OCI-LY1 (cell line): Measurements from ENCODE around the gene ATXN7L1.

Experiments used
- H2AFZ ChIP-seq: fragments of 200-600 bp; sonication (generic), shearing (Covaris generic); 2 replicates; pipeline ENCODE4 v1.6.0; 2014; ENCODE audit warnings: antibody characterized with exemption, mild to moderate bottlenecking, low read length
- H3F3A ChIP-seq: fragments of 200-600 bp; sonication (generic), shearing (Covaris generic); 2 replicates; pipeline ENCODE4 v1.6.0; 2014; ENCODE audit warnings: mild to moderate bottlenecking, antibody characterized with exemption, low read length, moderate library complexity; ENCODE audit not compliant: insufficient read depth
- H3K27ac ChIP-seq: fragments of 200-600 bp; sonication (generic); 2 replicates; pipeline ENCODE4 v1.5.1; 2014; ENCODE audit warnings: low read length, mixed run types, mild to moderate bottlenecking, low read depth; ENCODE audit not compliant: poor library complexity, severe bottlenecking
- H3K27me3 ChIP-seq: fragments of 200-600 bp; sonication (generic); 2 replicates; pipeline ENCODE4 v1.6.0; 2014; ENCODE audit warnings: antibody characterized with exemption, mild to moderate bottlenecking, low read length, moderate library complexity; ENCODE audit not compliant: insufficient read depth
- H3K36me3 ChIP-seq: fragments of 200-600 bp; sonication (generic); 2 replicates; pipeline ENCODE4 v1.6.1; 2014; ENCODE audit warnings: mild to moderate bottlenecking, antibody characterized with exemption, low read length, moderate library complexity, mixed read lengths; ENCODE audit not compliant: insufficient read depth
- H3K4me1 ChIP-seq: fragments of 200-600 bp; sonication (generic); 2 replicates; pipeline ENCODE4 v1.5.1; 2014; ENCODE audit warnings: mild to moderate bottlenecking, low read length, moderate library complexity; ENCODE audit not compliant: insufficient read depth, severe bottlenecking
- H3K4me2 ChIP-seq: fragments of 200-600 bp; sonication (generic), shearing (Covaris generic); 2 replicates; pipeline ENCODE4 v1.6.1; 2014; ENCODE audit warnings: low read length
- H3K4me3 ChIP-seq: fragments of 200-600 bp; sonication (generic); 2 replicates; pipeline ENCODE4 v1.5.1; 2014; ENCODE audit warnings: low read length, low read depth, mild to moderate bottlenecking, mixed read lengths; ENCODE audit not compliant: poor library complexity, severe bottlenecking
- H3K79me2 ChIP-seq: fragments of 200-600 bp; shearing (Covaris generic); 2 replicates; pipeline ENCODE4 v1.6.1; 2016; ENCODE audit warnings: mixed run types, low read length, mixed read lengths; ENCODE audit not compliant: insufficient read depth
- H3K9ac ChIP-seq: fragments of 200-600 bp; sonication (generic), shearing (Covaris generic); 2 replicates; pipeline ENCODE4 v1.6.1; 2014; ENCODE audit warnings: mild to moderate bottlenecking, low read length, mixed read lengths
- H3K9me2 ChIP-seq: fragments of 200-600 bp; sonication (generic), shearing (Covaris generic); 2 replicates; pipeline ENCODE4 v1.6.1; 2014; ENCODE audit warnings: low read depth, mild to moderate bottlenecking, low read length, mixed read lengths
- H3K9me3 ChIP-seq: fragments of 200-600 bp; shearing (Covaris generic); 2 replicates; pipeline ENCODE4 v1.6.1; 2014; ENCODE audit warnings: low read length, mixed read lengths
- H4K20me1 ChIP-seq: fragments of 200-600 bp; sonication (generic), shearing (Covaris generic); 2 replicates; pipeline ENCODE4 v1.6.0; 2016; ENCODE audit warnings: mild to moderate bottlenecking, low read length; ENCODE audit not compliant: insufficient read depth
- EZH2 ChIP-seq: fragments of 200-600 bp; sonication (generic), shearing (Covaris generic); IDR thresholded peaks from 2 replicates; pipeline ENCODE4 v1.8.0; 2017; ENCODE audit warnings: borderline replicate concordance, mixed run types, mild to moderate bottlenecking, antibody characterized with exemption, low read length, moderate library complexity, mixed read lengths
- TF ChIP-seq, protein P1 (sequence below): fragments of 200-600 bp; sonication (generic), shearing (Covaris generic); IDR thresholded peaks from 2 replicates; pipeline ENCODE4 v1.5.1; 2017; ENCODE audit warnings: mild to moderate bottlenecking, antibody characterized with exemption, low read length, moderate library complexity, mixed read lengths

The ATXN7L1 gene

DNA sequence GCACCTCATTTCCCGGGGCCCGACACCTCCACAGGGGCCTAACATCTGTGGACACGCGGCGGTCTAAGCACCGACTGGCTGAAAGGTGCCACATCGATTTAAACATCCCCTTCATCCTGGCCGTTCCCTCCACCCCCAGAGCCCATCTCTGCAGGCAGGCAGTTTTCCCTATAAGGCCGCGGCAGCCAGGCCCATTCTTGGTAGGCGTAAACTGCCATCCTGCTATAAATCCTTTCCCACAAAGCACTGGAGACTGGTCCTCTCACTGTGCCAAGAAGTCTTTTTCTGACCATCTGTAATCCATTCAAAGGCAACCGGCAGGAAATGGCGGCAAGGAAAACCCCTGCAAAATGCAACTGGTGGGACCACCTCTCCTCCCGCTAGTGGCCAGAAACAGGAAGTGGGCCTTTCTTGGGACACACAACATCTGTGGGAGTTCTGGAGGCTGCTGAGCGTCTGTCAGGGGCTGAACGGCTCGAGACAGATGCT lies 22.4 kb downstream of the ATXN7L1 start:
- Histone ChIP-seq H3F3A (no peaks in the 10 kb centered on the region), H3K4me1 (no peaks in the 10 kb centered on the region), H3K36me3 (no peaks in the 10 kb centered on the region), H3K9me3 (no peaks in the 10 kb centered on the region), H2AFZ (no peak overlapping the region), H3K27ac (no peak overlapping the region), H3K9ac (no peak overlapping the region), H3K79me2 (no peaks in the 10 kb centered on the region), H3K9me2 (no peaks in the 10 kb centered on the region), H3K27me3 (no peaks in the 10 kb centered on the region), H3K4me3 (no peak overlapping the region), H4K20me1 (no peaks in the 10 kb centered on the region), H3K4me2 (no peak overlapping the region)
- TF ChIP-seq EZH2, result no peak
- TF ChIP-seq, protein P1, sequence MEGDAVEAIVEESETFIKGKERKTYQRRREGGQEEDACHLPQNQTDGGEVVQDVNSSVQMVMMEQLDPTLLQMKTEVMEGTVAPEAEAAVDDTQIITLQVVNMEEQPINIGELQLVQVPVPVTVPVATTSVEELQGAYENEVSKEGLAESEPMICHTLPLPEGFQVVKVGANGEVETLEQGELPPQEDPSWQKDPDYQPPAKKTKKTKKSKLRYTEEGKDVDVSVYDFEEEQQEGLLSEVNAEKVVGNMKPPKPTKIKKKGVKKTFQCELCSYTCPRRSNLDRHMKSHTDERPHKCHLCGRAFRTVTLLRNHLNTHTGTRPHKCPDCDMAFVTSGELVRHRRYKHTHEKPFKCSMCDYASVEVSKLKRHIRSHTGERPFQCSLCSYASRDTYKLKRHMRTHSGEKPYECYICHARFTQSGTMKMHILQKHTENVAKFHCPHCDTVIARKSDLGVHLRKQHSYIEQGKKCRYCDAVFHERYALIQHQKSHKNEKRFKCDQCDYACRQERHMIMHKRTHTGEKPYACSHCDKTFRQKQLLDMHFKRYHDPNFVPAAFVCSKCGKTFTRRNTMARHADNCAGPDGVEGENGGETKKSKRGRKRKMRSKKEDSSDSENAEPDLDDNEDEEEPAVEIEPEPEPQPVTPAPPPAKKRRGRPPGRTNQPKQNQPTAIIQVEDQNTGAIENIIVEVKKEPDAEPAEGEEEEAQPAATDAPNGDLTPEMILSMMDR, result no peak

DNA sequence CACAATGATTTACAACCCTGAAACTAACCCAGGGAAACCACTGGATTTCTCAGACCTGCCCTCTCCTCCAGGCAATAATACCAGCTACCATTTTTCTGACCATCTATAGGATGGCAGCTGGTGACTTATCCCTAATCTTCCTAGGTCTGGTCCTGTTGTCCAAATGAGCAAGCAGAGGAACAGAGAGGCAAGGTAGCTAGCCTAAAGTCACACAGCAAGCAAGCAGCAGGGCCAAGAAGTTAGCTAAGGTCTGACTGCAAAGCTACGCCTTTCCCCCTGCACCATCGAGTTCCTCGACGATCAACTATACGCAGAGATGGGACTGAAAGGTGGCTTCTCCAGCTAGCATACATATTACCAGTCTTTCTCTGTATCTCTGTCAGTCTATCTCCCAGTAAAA lies 25.3 kb downstream of the ATXN7L1 start:
- no peak overlapping the region for H3K4me3 ChIP-seq
- H3K9me3 ChIP-seq, result no peaks in the 10 kb centered on the region
- H3K27ac ChIP-seq, result no peak overlapping the region
- H3K9me2 ChIP-seq, result no peaks in the 10 kb centered on the region
- TF ChIP-seq EZH2, result no peak
- TF ChIP-seq, protein P1, result no peak
- H3K4me1 ChIP-seq, result no peaks in the 10 kb centered on the region
- no peaks in the 10 kb centered on the region for H3K79me2 ChIP-seq
- H2AFZ ChIP-seq, result no peak overlapping the region
- H3F3A ChIP-seq, result no peaks in the 10 kb centered on the region
- H3K36me3 ChIP-seq, result no peaks in the 10 kb centered on the region
- no peak overlapping the region for H3K4me2 ChIP-seq
- H4K20me1 ChIP-seq, result no peaks in the 10 kb centered on the region
- H3K9ac ChIP-seq, result no peak overlapping the region
- no peaks in the 10 kb centered on the region for H3K27me3 ChIP-seq

DNA sequence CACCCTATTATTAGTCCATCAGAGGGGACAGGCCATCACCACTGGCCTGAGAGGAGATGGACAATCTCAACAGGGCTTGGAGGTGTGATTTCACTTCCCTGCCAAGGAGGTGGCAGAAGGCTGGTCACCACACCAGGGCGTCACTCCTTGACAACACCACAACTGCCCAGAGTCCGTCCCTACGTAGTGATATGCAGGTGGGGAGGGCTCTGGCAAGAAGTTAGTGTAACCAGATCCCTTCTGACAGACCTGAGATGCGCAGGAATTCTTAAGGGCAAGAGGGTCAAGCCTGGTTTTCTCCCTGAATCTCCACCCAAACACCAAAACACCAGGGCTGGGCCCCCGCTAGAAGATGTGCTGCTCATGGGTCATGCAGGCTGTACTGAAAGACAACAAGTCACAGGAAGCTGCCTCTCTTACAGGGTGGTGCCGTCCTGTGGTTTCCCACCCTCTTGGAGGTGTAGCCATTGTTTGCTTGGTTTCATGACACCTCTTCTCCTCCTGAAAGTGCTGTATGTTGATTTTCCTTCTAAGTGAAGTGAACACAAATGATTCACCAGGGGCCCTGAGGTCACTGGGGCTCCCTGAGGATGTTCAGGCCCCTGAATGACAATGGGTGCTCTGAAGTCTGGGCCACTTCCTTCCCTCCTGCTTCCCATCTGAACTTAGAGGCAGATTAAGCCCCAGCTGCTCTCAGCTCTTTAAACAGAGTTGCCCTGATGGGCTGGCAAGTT lies 27.1 kb downstream of the ATXN7L1 start:
- no peak overlapping the region for H3K4me2 ChIP-seq
- no peaks in the 10 kb centered on the region for H3K79me2 ChIP-seq
- no peak overlapping the region for H2AFZ ChIP-seq

More for the DNA sequence above, 27.1 kb downstream of the ATXN7L1 start:
- Histone ChIP-seq H3K9me2 (no peaks in the 10 kb centered on the region), H3K27me3 (no peaks in the 10 kb centered on the region), H3F3A (no peaks in the 10 kb centered on the region), H3K27ac (no peak overlapping the region), H3K36me3 (no peaks in the 10 kb centered on the region), H3K4me3 (no peak overlapping the region), H3K9me3 (no peaks in the 10 kb centered on the region), H3K9ac (no peak overlapping the region), H4K20me1 (no peaks in the 10 kb centered on the region), H3K4me1 (no peaks in the 10 kb centered on the region)
- TF ChIP-seq EZH2, result no peak
- TF ChIP-seq, protein P1, result no peak
